Glutamatergic neuron (in vitro differentiated cells): Measurements from ENCODE around the gene SUN5. TPM values are rescaled to one million over a fixed set of nuclear protein-coding genes. Genes with fewer than 3 reads are reported as not detected.

Experiments
- DNase-seq: peaks from one replicate; pipeline ENCODE4 v3.0.0; 2022
- H3K27ac Mint-ChIP-seq: one replicate; pipeline ENCODE4 v1.8.0; 2020; ENCODE audit warnings: mild to moderate bottlenecking, mixed read lengths, inconsistent platforms; ENCODE audit not compliant: unreplicated experiment
- H3K27me3 Mint-ChIP-seq: one replicate; pipeline ENCODE4 v1.8.0; 2020; ENCODE audit warnings: mild to moderate bottlenecking, moderate library complexity, mixed read lengths, inconsistent platforms; ENCODE audit not compliant: unreplicated experiment
- H3K36me3 Mint-ChIP-seq: one replicate; pipeline ENCODE4 v1.8.0; 2020; ENCODE audit warnings: mild to moderate bottlenecking, mixed read lengths, inconsistent platforms; ENCODE audit not compliant: unreplicated experiment
- H3K4me1 Mint-ChIP-seq: one replicate; pipeline ENCODE4 v1.8.0; 2020; ENCODE audit warnings: mild to moderate bottlenecking, low read depth, mixed read lengths, inconsistent platforms; ENCODE audit not compliant: unreplicated experiment
- H3K4me3 Mint-ChIP-seq: one replicate; pipeline ENCODE4 v1.8.0; 2020; ENCODE audit warnings: mild to moderate bottlenecking, mixed read lengths, inconsistent platforms; ENCODE audit not compliant: unreplicated experiment
- H3K9me3 Mint-ChIP-seq: one replicate; pipeline ENCODE4 v1.8.0; 2020; ENCODE audit warnings: mild to moderate bottlenecking, moderate library complexity, mixed read lengths, inconsistent platforms; ENCODE audit not compliant: unreplicated experiment
- CTCF ChIP-seq: fragments of 200-600 bp; sonication (generic); IDR thresholded peaks from one replicate; pipeline ENCODE4 v1.5.0; 2021; ENCODE audit not compliant: partially characterized antibody, unreplicated experiment
- total RNA-seq: library from RNA; stranded (reverse); fragmentation: NEBNext Ultra II Directional; extraction: Animal tissue kit (Norgen Biotek cat#: 25700); gene quantifications from one replicate; pipeline ENCODE4 v1.2.1, GENCODE V29; 2021; ENCODE audit not compliant: unreplicated experiment

Gene SUN5
- total RNA-seq, 1 donor from 2014 or later, result not detected

GRCh38 chr20:33034901-33035492 lies 30.8 kb upstream of the SUN5 start:
- peaks cover 9% of the 10 kb centered on the region for H3K27me3 Mint-ChIP-seq
- no peak overlapping the region for H3K4me3 Mint-ChIP-seq
- H3K36me3 Mint-ChIP-seq, result peaks cover 12% of the 10 kb centered on the region
- TF ChIP-seq CTCF, result no peak
- H3K27ac Mint-ChIP-seq, result no peak overlapping the region
- peaks cover 7% of the 10 kb centered on the region for H3K9me3 Mint-ChIP-seq
- H3K4me1 Mint-ChIP-seq, result no peaks in the 10 kb centered on the region
- DNase-seq, result no peak

GRCh38 chr20:33034115-33034514 lies 29.9 kb upstream of the SUN5 start:
- no peaks in the 10 kb centered on the region for H3K4me1 Mint-ChIP-seq
- peaks cover 8% of the 10 kb centered on the region for H3K27me3 Mint-ChIP-seq
- no peak overlapping the region for H3K4me3 Mint-ChIP-seq
- no peak for DNase-seq
- no peak overlapping the region for H3K27ac Mint-ChIP-seq
- peaks cover 12% of the 10 kb centered on the region for H3K36me3 Mint-ChIP-seq
- H3K9me3 Mint-ChIP-seq, result peaks cover 7% of the 10 kb centered on the region
- no peak for TF ChIP-seq CTCF

GRCh38 chr20:33033381-33033780 lies 29.1 kb upstream of the SUN5 start:
- Mint-ChIP-seq H3K4me3 (no peak overlapping the region), H3K4me1 (no peaks in the 10 kb centered on the region), H3K36me3 (peaks cover 12% of the 10 kb centered on the region), H3K27me3 (peaks cover 8% of the 10 kb centered on the region), H3K9me3 (peaks cover 7% of the 10 kb centered on the region), H3K27ac (no peak overlapping the region)
- no peak for TF ChIP-seq CTCF
- DNase-seq, result no peak

GRCh38 chr20:33032555-33032954 lies 28.3 kb upstream of the SUN5 start:
- TF ChIP-seq CTCF, result no peak
- Mint-ChIP-seq H3K4me1 (no peaks in the 10 kb centered on the region), H3K27me3 (peaks cover 3% of the 10 kb centered on the region), H3K9me3 (peaks cover 5% of the 10 kb centered on the region), H3K27ac (no peak overlapping the region), H3K36me3 (peaks cover 5% of the 10 kb centered on the region), H3K4me3 (no peak overlapping the region)
- no peak for DNase-seq

- H3K27ac Mint-ChIP-seq, result no peak within 1 kb of the TSS
- H3K9me3 Mint-ChIP-seq, result peaks cover 5% of the 10 kb centered on the region
- no peak within 1 kb of the TSS for H3K4me3 Mint-ChIP-seq
- no peaks in the 10 kb centered on the region for H3K4me1 Mint-ChIP-seq
- H3K27me3 Mint-ChIP-seq, result peaks cover 3% of the 10 kb centered on the region
- no peak for TF ChIP-seq CTCF
- no peak for DNase-seq
- peaks cover 5% of the 10 kb centered on the region for H3K36me3 Mint-ChIP-seq
Observed at GRCh38 chr20:33031531-33031930, 27.3 kb upstream of the SUN5 start, which contains the start of gene BPIFB6. TSS of gene BPIFB6 (plus strand) at chr20:33031648. CDS start at chr20:33031648, 0 bp downstream.
